Superior temporal gyrus (tissue), 1 donor: ENCODE data around the gene IYD.

Experiments
- DNase-seq: peaks from one replicate; pipeline ENCODE4 v3.0.0-alpha.2; 2016; ENCODE audit errors: extremely low spot score

Gene IYD

GRCh38 chr6:150368762-150369161 is at the start of gene IYD:
Gene IYD, plus strand, starts transcription at chr6:150369012. Its CDS starts 20 bp downstream, at chr6:150369032.
- no peak for DNase-seq

GRCh38 chr6:150319924-150320323 is 48.9 kb upstream of the IYD start:
- DNase-seq, result no peak

GRCh38 chr6:150320442-150320841 is 48.4 kb upstream of the IYD start:
- no peak for DNase-seq

- DNase-seq, result no peak
Measured at GRCh38 chr6:150322466-150322871, 46.3 kb upstream of the IYD start.

- DNase-seq, result no peak
Measured at GRCh38 chr6:150323205-150323604, 45.6 kb upstream of the IYD start.

GRCh38 chr6:150324044-150324443 is 44.8 kb upstream of the IYD start:
- no peak for DNase-seq

- no peak for DNase-seq
Measured at GRCh38 chr6:150325066-150325772, 43.6 kb upstream of the IYD start.

GRCh38 chr6:150327117-150327774 is 41.6 kb upstream of the IYD start:
- no peak for DNase-seq

- no peak for DNase-seq
Measured at GRCh38 chr6:150328744-150329405, 39.9 kb upstream of the IYD start.

GRCh38 chr6:150331344-150331743 is 37.5 kb upstream of the IYD start:
- DNase-seq, result no peak

GRCh38 chr6:150332939-150333584 is 35.8 kb upstream of the IYD start:
- DNase-seq, result no peak

GRCh38 chr6:150333585-150333941 is 35.2 kb upstream of the IYD start:
- DNase-seq, result no peak

- peak; percentile 82 for DNase-seq
Measured at GRCh38 chr6:150334790-150335783, 33.7 kb upstream of the IYD start.

GRCh38 chr6:150336299-150336698 is 32.5 kb upstream of the IYD start:
- DNase-seq, result no peak

GRCh38 chr6:150336708-150337107 is 32.1 kb upstream of the IYD start:
- DNase-seq, result no peak

- DNase-seq, result no peak
Measured at GRCh38 chr6:150342126-150342525, 26.7 kb upstream of the IYD start.

- DNase-seq, result no peak
Measured at GRCh38 chr6:150343434-150343833, 25.4 kb upstream of the IYD start.

GRCh38 chr6:150345781-150346180 is 23.0 kb upstream of the IYD start:
- DNase-seq, result no peak

GRCh38 chr6:150346346-150346745 is 22.5 kb upstream of the IYD start:
- DNase-seq, result no peak

GRCh38 chr6:150347845-150348244 is 21.0 kb upstream of the IYD start:
- no peak for DNase-seq

GRCh38 chr6:150349546-150349945 is 19.3 kb upstream of the IYD start:
- no peak for DNase-seq
